ENCODE data around the gene CPNE1.

DNA sequence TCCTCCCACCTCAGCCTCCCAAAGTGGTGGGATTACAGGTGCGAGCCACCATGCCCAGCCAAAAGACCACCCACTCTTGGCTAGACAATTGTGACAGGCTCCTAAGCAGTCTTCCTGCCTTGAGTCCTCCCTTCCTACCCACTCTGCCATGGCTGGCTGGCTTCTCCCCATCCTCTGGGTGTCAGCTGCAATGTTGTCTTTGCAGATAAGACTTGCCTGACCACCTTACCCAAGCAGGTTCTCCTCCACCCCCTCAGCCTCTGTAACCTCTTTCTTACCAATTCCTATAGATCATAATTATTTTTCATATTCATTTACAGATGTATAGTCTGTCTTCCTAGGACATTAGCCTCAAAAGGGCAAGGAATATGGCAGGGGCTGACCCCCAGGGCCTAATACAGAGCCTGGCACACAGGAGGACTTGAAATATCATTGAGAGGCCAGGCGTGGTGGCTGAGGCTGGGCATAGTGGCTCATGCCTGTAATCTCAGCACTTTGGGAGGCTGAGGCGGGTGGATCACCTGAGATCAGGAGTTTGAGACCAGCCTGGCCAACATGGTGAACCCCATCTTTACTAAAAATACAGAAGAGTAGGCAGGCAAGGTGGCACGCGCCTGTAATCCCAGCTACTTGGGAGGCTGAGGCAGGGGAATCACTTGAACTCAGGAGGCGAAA lies 77.8 kb downstream of the CPNE1 start:
- no peak for TF ChIP-seq POLR2AphosphoS5 (IDR thresholded peaks at IDR 0.05)
- TF ChIP-seq, protein P1, sequence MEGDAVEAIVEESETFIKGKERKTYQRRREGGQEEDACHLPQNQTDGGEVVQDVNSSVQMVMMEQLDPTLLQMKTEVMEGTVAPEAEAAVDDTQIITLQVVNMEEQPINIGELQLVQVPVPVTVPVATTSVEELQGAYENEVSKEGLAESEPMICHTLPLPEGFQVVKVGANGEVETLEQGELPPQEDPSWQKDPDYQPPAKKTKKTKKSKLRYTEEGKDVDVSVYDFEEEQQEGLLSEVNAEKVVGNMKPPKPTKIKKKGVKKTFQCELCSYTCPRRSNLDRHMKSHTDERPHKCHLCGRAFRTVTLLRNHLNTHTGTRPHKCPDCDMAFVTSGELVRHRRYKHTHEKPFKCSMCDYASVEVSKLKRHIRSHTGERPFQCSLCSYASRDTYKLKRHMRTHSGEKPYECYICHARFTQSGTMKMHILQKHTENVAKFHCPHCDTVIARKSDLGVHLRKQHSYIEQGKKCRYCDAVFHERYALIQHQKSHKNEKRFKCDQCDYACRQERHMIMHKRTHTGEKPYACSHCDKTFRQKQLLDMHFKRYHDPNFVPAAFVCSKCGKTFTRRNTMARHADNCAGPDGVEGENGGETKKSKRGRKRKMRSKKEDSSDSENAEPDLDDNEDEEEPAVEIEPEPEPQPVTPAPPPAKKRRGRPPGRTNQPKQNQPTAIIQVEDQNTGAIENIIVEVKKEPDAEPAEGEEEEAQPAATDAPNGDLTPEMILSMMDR (IDR thresholded peaks at IDR 0.05) = no peak

Data from upper lobe of left lung (tissue), 4 donors.